ENCODE data around the gene TBL1Y.
"Not testable (repeated sequence)": the region's sequence is repeated elsewhere in the genome, so short reads cannot be mapped to it uniquely, and the experiment has no call there.

The TBL1Y gene

DNA sequence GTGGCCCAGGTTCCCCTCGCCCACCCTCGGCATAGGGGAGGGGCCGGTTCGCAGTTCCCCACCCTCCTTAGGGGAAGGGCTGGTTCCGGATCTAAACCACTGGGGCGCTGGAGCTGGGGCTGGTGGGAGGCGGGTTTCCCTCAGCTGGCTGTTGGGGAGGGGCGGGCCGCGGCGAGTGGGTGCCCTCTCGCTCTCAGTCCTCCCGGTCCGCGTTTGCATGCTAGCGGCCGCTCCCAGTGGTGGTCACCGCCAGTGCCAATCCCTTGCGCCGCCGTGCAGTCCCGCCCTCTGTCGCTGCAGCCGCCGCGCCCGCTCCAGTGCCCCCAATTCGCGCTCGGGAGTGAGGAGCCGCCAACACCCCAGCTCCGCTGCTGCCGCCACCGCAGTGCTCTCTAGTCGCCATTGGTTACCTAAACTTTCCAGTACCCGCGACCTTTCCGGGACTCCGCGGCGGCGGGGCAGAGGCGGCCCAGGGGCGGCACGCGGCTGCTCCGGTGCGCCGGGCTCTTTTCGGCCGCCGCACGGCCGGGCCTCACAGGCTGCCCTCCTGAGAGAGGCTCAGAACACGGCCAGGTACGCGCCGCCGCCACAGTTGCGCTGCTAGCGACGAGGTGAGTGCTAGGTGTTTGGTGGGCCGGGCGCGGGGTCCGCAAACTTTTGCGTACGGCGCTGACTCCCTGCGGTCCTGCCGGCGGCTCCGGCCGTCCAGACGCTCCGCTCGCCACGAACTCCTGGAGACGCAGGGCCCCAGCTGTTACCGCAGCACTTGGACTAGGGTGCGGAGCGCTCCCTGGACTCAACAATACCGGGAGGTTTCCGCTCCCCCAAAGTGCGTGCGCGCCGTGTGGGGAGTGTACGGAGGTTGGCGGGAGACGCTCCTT is at the start of gene TBL1Y:
TSS of gene TBL1Y (plus strand) at position 326 of the 881 bp plus-strand sequence. CDS start 114,388 bp downstream, outside the sequence.
- DNase-seq (ENCODE audit: low spot score), result no peak

DNA sequence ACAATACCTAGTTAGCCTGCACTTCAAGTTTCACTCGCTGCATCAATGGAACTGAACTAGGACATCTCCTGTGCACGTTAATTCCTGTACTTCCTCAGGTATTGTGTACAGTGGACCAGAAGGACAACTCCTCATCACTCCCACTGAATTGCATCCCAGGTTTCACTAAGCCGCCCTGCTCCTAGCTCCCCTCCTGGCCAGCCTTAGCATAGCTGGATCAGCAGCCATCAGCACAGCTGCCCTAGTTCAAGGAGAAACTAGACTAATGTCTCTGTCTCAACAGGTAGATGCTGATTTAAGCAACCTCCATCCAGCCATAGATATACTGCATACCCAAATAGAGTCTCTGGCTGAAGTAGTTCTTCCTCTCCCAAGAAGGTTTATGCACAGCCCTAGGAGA is 16.0 kb upstream of the TBL1Y start:
- DNase-seq (ENCODE audit: low spot score), result no peak

- DNase-seq (ENCODE audit: low spot score), result no peak
Measured at GRCh38 chrY:6895236-6895635, 15.3 kb upstream of the TBL1Y start.

GRCh38 chrY:6902116-6902515 is 8.4 kb upstream of the TBL1Y start:
- not testable (repeated sequence) for DNase-seq (ENCODE audit: low spot score)

DNA sequence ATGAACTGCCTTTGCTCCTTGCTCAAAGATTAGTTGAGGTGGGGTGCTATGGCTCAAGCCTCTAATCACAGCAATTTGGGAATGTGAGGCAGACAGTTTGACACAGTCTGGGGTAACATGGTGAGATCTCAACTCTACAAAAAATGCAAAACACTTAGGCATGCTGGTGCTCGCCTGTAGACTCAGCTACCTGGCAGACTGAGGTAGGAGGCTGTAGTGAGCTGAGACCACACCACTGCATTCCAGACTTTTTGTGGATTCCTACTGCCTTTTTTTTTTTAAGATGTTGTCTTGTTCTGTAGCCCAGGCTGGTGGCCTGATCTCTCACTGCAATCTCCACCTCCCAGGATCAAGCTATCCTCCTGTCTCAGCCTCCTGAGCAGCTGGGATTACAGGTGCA is 2.9 kb upstream of the TBL1Y start:
- no peak for DNase-seq (ENCODE audit: low spot score)

- not testable (repeated sequence) for DNase-seq (ENCODE audit: low spot score)
Measured at GRCh38 chrY:6908021-6908420, 2.5 kb upstream of the TBL1Y start.

- DNase-seq (ENCODE audit: low spot score), result no peak
Measured at GRCh38 chrY:6909118-6909521, 1.4 kb upstream of the TBL1Y start.

GRCh38 chrY:6909856-6910255 is 641 bp upstream of the TBL1Y start:
- DNase-seq (ENCODE audit: low spot score), result no peak

GRCh38 chrY:6911253-6911881 is 870 bp downstream of the TBL1Y start, which contains the start of gene AMELY:
Gene AMELY (minus strand): TSS chrY:6911752. CDS start chrY:6872608, 39,144 bp downstream.
- no peak for DNase-seq (ENCODE audit: low spot score)

GRCh38 chrY:6913362-6913761 is 2.9 kb downstream of the TBL1Y start:
- no peak for DNase-seq (ENCODE audit: low spot score)

DNA sequence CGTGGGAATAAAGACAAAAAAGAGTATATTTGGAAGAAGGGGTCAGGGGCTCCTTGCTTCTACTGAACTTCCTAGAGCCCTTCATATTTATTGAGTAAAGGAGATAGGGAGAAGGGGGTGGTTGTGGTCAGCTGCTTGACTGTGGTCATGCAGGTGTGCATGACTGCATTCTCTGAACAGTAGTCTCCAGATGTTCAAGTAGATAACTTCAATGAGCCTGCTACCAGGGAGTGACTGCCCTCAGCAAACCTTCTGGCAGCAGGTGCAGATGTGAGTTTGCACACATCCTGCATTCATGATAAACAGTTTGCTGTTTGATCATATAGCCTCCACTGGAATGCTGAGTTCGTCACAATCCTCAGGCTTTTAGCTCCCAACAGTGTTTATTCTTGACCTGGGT is 10.6 kb downstream of the TBL1Y start:
- no peak for DNase-seq (ENCODE audit: low spot score)

GRCh38 chrY:6928265-6928664 is 17.8 kb downstream of the TBL1Y start:
- DNase-seq (ENCODE audit: low spot score), result no peak

- no peak for DNase-seq (ENCODE audit: low spot score)
Measured at GRCh38 chrY:6929237-6929636, 18.7 kb downstream of the TBL1Y start.

DNA sequence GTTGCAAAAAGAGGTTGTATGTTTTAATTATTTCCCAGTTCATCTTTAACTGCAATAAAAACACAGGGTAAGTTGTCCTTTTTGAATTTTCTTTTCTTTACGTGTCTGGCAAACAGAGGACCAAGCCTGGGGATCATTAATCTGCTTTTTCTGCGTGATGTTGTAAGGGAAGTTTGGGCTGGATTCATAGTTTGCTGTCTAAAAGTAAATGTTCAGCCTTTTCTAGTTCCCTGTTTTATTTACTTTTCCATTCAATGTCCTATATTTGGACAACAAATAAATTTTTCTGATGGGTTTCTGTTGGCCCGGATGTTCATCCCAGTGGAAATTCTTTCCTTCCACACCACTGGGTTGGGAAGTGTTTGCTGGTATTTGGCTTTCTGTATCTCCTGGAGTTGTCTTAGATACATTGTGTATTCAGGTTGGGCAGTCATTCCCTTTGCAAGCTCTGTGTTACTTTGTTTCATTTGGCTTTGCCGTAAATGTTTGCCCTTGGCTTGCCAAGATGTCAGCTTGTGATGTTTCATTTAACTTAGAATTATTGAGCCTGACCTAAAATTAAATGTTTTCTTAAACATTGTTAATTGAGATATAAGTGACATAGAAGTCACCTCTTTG is 21.4 kb downstream of the TBL1Y start:
- no peak for DNase-seq (ENCODE audit: low spot score)

GRCh38 chrY:6935497-6935896 is 25.0 kb downstream of the TBL1Y start:
- DNase-seq (ENCODE audit: low spot score), result no peak

DNA sequence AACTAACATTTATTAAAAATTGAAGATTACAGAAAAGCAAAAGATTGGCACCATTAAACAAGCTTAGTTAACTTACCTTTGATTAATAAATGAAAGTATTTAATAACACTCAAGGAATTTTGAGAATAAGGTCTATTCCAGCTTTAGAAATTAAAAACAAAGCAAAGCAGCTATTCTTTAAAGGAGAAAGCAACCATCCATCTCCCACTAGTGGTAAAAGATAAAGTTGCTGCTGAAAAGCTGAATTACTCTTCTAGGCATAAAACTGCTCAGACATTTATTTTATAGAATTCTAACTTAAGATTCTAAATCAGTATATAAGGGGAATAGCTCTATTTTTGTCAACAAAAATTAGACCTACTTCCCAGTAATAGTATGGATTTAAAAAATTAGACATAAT is 37.2 kb downstream of the TBL1Y start:
- DNase-seq (ENCODE audit: low spot score), result peak; percentile 11

GRCh38 chrY:6948378-6948777 is 37.9 kb downstream of the TBL1Y start:
- DNase-seq (ENCODE audit: low spot score), result no peak

DNA sequence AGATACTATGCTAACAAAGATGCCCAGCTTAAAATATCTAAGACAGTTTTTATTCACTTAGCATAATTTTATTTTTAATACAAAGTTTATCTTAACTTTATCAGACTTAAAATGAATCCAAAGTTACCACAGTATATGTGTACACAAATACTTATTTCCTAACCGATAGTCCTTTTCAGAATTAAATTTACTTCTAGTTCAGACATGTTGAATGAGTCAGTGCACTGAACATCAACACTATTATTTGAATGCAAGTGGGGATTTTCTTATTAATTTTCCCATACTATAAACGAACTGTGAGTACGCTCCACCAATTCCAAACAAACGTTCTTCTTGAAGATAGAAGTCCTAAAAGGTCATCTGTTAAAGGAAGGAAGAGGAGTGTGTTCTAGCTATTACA is 39.5 kb downstream of the TBL1Y start:
- no peak for DNase-seq (ENCODE audit: low spot score)

DNA sequence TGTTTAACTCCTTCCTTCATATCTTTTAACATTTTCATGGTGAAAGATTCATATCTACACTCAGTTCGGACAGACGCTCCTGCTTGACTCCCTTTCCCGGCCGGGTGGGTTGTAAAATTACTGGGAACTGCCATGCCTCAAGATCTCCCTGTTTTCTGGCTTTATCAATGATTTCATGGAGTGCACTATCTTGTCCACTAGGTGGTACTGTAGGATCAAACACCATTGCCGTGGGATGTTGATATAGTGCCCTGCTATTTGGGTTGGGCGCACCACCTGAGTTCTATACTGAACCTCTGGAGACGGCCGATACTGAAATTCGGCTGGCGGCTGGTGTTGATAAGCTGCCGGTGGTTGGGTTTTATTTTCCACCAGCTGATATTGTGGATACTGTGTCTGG is 54.2 kb downstream of the TBL1Y start:
- peak; percentile 27 for DNase-seq (ENCODE audit: low spot score)

DNA sequence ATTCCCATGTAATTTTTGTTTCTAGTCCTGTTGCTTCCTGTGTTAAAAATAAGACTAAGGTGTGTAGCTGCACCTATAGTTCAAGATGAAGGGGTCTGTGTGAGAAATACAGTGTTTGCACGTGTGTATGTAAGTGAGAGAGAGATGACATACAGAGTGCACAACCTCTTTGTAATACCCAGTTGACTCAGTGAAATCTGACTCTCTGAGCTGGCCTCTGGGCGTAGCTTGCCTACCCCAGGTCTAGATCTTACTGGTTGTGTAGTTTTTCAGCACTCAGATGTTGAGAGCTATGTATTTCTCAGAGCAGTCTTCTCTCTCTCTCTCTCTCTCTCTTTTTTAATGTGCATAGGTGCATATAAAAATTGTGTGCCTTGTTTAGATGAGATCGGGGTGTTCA is 56.0 kb downstream of the TBL1Y start:
- peak; percentile 22 for DNase-seq (ENCODE audit: low spot score)

DNA sequence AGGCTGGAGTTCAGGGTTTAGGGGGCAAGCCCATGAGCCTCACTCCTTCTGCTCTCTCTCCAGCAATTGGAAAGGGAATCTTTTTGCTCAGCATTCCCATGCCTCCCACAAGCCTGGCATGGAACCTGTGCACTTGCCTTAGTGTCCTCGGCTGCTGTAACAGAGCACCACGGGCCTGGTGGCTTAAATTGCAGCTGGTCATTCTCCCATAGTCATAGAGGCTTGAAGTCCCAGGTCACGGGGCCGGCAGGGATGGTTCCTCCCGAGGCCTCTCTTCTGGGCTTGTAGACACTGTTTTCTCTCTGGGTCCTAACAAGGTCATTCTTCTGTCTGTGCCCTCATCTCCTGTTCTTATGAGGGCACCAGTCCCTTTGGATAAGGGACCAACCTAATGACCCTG is 57.2 kb downstream of the TBL1Y start:
- no peak for DNase-seq (ENCODE audit: low spot score)

DNA sequence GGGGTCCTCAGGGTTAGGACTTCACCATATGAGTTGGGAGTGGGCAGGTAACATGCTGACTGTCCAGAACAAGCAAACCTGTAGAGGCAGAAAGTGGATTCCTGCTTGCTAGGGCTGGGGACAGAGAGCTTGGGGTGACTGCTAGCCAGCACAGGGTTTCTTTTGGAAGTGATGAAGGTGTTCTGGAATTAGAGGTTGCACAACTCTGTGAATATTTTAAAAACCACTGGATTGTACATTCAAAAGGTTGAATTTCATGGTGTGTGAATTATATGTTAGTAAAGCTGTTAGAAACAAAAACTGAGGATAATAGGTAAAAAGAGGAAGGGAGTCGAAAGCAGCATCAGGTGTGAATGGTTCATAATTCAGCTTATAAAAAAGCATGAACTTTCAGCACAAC is 57.7 kb downstream of the TBL1Y start:
- DNase-seq (ENCODE audit: low spot score), result peak; percentile 5

DNA sequence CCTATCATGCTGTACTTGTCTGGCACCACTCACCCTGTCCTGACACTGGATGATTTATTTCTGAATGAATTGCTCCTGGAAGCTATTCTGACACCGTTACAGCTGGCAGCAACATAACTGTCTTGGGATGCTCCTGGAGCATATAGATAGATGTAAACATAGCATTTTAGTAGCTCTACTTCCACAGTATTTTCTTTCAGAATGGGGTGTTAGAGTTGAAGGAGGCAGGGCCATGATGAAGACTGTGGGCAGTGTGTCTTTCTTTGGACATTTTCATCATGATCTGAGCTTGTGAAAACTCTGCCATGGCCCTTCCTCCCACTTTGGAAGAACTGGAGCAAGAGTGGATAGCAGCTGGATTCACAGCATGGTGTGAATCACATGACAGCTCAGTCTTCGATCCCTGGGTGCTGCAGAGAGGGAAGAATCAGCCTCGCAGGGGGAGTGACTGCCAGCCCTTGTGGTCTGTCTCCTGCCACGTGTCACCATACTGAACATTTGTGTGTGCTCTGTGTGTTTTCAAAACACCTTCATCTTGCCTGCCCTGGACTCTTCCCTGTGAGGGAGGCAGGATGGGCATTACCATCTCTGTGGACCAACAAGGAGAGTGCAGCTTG is 61.9 kb downstream of the TBL1Y start:
- DNase-seq (ENCODE audit: low spot score), result no peak

All from GM03348 (cell line).